ENCODE results near the gene COX11. TPM values are rescaled to one million over a fixed set of nuclear protein-coding genes. Genes with fewer than 3 reads are reported as not detected.
A peak's percentile ranks its signal among the peaks of the same experiment; 100 is the strongest.

COX11 gene
- total RNA-seq, 1 donor from 2014 or later: 54.4 TPM

DNA sequence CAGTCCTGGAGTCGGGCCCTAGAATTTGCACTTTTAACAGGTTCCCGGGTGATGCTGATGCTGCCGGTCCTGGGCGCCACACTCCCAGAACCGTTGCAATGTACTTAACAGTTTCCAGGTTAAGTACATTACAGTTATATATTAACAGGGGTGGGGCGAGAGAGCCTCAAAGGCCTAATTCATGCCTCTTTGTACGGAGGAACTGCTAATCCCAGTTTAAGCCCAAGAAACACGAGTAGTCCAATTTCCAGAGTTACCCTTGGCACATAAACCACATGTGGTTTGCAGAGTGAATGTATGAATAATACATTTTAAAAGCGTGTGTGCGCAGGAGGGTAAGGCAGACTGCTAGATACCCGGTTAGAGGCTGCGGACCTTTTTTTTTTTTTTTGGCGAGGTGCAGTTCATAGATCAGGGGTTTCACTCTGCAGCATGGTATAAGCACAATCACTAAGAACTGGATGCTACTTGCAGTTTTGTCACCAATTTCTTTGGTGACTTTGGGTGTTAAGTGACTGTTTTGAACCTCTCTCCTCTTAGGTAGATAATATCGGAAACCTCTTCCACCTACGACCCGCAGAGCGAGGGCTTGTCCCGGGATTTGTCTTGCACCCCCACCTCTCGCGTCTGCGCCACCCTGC lies 713 bp downstream of the COX11 start:
- peak; percentile 43 for DNase-seq

- peak; percentile 9 for DNase-seq
Measured at GRCh38 chr17:54956791-54957190, 11.7 kb downstream of the COX11 start.

- DNase-seq: no peak
Measured at GRCh38 chr17:54951286-54951685, 17.2 kb downstream of the COX11 start.

- DNase-seq: peak; percentile 23
Measured at GRCh38 chr17:54950116-54950515, 18.3 kb downstream of the COX11 start.

- no peak for DNase-seq
Measured at GRCh38 chr17:54948380-54948779, 20.1 kb downstream of the COX11 start.

- DNase-seq: no peak
Measured at GRCh38 chr17:54947396-54947795, 21.1 kb downstream of the COX11 start.

- DNase-seq: no peak
Measured at GRCh38 chr17:54945671-54946070, 22.8 kb downstream of the COX11 start.

- DNase-seq: no peak
Measured at GRCh38 chr17:54945231-54945630, 23.2 kb downstream of the COX11 start.

GRCh38 chr17:54944796-54945195 lies 23.7 kb downstream of the COX11 start:
- DNase-seq: no peak

GRCh38 chr17:54941285-54941684 lies 27.2 kb downstream of the COX11 start:
- no peak for DNase-seq

- no peak for DNase-seq
Measured at GRCh38 chr17:54937426-54937825, 31.0 kb downstream of the COX11 start.

DNA sequence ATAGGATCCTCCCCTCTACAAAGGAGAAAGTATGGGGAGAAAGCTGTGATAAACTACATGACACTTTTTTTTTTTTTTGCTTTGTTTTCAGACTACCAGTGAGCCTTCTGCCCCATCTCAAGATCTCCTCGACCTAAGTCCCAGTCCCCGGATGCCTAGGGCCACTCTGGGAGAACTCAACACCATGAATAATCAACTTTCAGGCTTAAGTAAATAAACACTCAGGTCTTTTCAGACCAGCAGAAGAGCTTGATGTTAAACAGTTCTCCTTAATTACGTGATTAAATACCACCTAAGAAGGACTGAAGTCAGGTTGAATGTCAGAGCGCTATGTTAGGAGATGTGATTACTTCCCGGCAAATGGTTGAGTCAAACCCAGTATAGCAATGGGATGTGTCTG lies 31.4 kb downstream of the COX11 start:
- DNase-seq: no peak

DNA sequence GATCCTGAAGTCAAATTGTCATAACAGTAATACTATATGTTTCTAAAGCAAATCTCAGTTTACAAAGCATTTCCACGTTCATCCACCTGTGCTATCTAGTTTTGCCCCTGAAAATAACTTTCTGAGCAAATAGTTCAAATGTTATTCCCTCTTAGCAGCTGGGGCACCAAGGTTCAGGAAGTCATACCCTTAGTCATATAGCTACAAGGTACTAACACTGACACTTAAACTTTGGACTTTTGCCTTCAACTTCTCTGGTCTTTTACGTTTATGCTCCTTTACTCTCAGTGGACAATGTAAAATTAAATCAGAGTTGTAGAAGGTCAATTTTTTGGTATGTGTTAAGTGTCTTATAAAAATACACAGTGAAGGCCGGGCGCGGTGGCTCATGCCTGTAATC lies 33.0 kb downstream of the COX11 start:
- DNase-seq: no peak

DNA sequence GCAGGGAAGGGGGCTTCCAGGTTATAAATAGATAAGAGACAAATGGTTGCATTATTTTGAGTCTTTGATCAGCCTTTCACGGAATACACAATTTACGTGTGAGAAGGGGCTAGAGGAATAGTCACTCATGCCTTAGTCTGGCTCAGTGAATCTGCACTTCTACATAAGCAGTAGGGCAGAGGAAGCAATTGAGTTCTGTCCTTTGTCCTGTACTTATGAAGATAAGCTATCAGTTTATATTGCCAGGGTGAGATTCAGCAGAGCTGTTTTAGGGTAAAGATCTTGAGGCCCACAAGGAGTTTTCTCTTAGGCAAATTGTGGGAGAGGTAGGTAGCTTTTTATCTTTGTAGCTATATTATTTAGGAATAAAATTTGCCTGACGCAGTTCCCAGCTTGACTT lies 34.5 kb downstream of the COX11 start:
- no peak for DNase-seq

DNA sequence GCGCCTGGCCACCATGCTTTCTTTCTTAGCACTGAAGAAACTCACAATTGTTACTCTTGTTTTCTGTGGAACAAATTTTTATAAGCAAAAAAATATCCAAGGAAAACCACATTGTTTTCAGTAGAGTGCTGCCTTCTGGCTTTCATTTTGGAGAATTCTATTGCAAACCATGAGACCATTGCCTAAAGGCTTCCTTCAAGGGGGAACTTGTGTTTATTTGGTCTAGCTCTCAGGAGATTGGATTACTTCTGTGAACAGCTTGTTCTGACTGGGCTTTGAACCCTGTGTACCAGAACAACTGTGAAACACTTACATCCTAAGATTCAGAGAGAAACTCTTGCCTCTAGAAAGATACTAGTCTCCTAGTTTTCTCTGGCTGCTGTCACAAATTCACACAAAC lies 35.7 kb downstream of the COX11 start:
- no peak for DNase-seq

DNA sequence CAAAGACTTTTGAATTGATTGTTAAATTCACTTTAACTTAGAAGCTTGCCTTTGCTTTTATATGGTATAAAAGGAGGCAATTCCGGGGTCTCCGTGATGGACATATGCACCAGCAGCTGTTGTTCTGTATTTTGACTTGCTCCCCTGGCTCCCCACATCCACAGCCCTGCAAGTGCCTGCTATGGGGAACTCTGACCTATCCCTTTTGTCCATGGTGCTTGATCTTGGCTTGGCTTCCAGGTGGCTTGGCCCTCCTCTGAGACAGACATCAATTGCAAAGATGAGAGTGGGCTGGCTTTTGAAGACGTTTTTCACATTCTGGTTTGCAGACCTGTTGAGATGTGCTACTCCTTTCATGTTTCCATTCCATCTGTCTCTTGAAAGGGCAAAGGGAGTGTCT lies 40.9 kb downstream of the COX11 start:
- DNase-seq: no peak

GRCh38 chr17:54924405-54924804 lies 44.0 kb downstream of the COX11 start:
- DNase-seq: no peak

DNA sequence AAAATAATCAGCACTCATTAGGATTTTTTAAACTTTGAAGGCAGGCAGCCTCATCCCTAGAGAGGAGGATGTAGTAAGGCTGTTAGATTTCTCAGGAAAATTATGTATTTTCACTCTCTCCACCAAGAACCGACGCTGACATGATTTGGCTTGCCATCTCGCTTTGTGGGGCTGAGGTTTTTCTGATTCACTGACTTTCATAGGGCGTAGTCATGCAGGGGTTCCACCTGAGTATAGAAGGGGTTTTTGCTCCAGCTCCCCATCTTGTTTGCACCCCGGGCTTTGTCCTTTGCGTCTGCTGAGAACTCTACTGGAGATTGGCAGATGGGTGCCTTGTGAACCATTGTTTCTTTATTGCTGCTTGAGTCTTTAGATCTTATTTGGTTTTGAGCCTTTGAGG lies 47.6 kb downstream of the COX11 start:
- DNase-seq: no peak

DNA sequence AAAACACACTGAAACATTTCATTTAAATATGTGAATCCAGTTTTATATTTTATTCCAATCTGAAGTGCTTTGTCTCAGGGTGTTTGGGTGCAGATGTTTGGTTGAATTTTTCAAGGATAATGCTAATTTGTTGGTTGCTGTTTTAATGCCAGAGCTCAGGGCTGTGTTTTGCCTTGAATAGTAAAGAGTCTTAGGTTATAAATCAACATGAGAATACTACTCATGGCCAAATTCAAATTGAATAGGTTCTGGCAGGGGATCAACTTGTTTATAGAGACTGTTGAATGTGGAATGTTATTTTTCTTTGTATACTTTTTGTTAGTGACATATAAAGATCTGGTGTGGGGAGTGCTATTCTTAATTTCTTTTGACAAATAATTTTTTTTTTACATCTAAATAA lies 49.0 kb downstream of the COX11 start:
- DNase-seq: no peak

GRCh38 chr17:54916721-54917120 lies 51.7 kb downstream of the COX11 start:
- DNase-seq: no peak

Small RNA genes within 50 kb of the gene (small RNA-seq; reads per million reads assigned to genes)
- not detected for gene AC007485.1 (ENCODE audit: low replicate concordance)

Other genes starting within 250 kb of the COX11 start
- gene TOM1L1, start 67.8 kb downstream of the COX11 start, total RNA-seq: 8.8 TPM
- gene STXBP4, start 111 bp upstream of the COX11 start, total RNA-seq: 28.4 TPM